ENCODE data around the gene RAB33B.
A peak's percentile ranks its signal among the peaks of the same experiment; 100 is the strongest.

The RAB33B gene

GRCh38 chr4:139453041-139453370 is 915 bp upstream of the RAB33B start:
- TF ChIP-seq, protein P1, sequence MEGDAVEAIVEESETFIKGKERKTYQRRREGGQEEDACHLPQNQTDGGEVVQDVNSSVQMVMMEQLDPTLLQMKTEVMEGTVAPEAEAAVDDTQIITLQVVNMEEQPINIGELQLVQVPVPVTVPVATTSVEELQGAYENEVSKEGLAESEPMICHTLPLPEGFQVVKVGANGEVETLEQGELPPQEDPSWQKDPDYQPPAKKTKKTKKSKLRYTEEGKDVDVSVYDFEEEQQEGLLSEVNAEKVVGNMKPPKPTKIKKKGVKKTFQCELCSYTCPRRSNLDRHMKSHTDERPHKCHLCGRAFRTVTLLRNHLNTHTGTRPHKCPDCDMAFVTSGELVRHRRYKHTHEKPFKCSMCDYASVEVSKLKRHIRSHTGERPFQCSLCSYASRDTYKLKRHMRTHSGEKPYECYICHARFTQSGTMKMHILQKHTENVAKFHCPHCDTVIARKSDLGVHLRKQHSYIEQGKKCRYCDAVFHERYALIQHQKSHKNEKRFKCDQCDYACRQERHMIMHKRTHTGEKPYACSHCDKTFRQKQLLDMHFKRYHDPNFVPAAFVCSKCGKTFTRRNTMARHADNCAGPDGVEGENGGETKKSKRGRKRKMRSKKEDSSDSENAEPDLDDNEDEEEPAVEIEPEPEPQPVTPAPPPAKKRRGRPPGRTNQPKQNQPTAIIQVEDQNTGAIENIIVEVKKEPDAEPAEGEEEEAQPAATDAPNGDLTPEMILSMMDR (conservative IDR thresholded peaks at IDR 0.05; ENCODE audit: low read depth): peak; percentile 57
- DNase-seq (ENCODE audit: low spot score): peak; percentile 68
- H3K27ac ChIP-seq: peak overlapping the region; percentile 99
- CTCF ChIA-PET: interaction anchor here (0.6 to 1.0 kb wide), 4 partner anchors 64 to 488 kb away, joined by 3 to 4 read pairs (median 4); partner anchors contain the start of gene SETD7
- POLR2A ChIA-PET (ENCODE audit: low non-redundant PET): interaction anchor here (0.6 to 1.0 kb wide), 2 partner anchors 32 to 151 kb away, joined by 3 to 4 read pairs; no protein-coding TSS in a partner anchor

- TF ChIP-seq, protein P1 (conservative IDR thresholded peaks at IDR 0.05; ENCODE audit: low read depth): peak; percentile 21
- POLR2A ChIA-PET (ENCODE audit: low non-redundant PET): interaction anchor here (0.6 to 1.0 kb wide), 2 partner anchors 83 to 152 kb away, joined by 3 to 14 read pairs; no protein-coding TSS in a partner anchor
- CTCF ChIA-PET: interaction anchor here (0.6 to 1.0 kb wide), 5 partner anchors 64 to 488 kb away, joined by 3 to 4 read pairs (median 3); partner anchors contain the start of gene SETD7
- H3K27ac ChIP-seq: peak overlapping the region; percentile 99
- DNase-seq (ENCODE audit: low spot score): peak; percentile 92
Measured at GRCh38 chr4:139453371-139454110, 380 bp upstream of the RAB33B start.

- ChIA-PET POLR2A (ENCODE audit: low non-redundant PET) (no interaction called here), CTCF (no interaction called here)
- DNase-seq (ENCODE audit: low spot score): no peak
- TF ChIP-seq, protein P1 (conservative IDR thresholded peaks at IDR 0.05; ENCODE audit: low read depth): no peak
- H3K27ac ChIP-seq: no peak overlapping the region
Measured at GRCh38 chr4:139455126-139455538, 1.2 kb downstream of the RAB33B start.

DNA sequence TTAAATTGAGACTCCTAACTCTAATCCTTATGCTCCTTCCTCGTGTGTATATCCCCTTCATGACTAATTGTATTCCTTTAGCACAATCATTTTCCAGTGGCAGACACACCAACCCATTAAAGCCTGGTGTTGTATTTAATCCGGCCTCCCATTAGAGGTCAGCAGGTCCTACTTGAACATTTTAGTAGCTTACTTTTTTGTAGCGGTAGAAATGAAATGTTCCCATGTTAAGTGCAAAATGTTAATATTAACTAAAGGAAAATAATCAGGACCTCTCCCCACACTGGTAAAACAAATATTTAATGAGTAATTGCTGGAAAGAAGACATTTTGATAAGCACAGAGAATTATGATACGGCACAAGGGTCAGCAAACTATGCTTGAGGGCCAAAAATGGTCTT is 3.4 kb downstream of the RAB33B start:
- TF ChIP-seq, protein P1 (conservative IDR thresholded peaks at IDR 0.05; ENCODE audit: low read depth): no peak

DNA sequence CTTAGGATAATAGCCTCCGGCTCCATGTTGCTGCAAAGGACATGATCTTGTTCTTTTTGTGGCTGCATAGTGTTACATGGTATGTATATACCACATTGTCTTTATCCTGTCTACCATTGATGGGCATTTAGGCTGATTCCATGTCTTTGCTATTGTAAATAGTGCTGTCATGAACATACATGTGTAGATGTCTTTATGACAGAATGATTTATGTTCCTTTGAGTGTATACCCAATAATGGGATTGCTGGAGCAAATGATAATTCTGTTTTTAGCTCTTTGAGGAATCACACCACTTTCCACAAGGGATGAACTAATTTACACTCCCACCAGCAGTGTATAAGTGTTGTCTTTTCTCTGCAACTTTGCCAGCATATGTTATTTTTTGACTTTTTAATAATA is 4.6 kb downstream of the RAB33B start:
- no peak overlapping the region for H3K27ac ChIP-seq
- ChIA-PET POLR2A (ENCODE audit: low non-redundant PET) (no interaction called here), CTCF (no interaction called here)
- TF ChIP-seq, protein P1 (conservative IDR thresholded peaks at IDR 0.05; ENCODE audit: low read depth): no peak
- DNase-seq (ENCODE audit: low spot score): no peak

More for the DNA sequence above, 3.4 kb downstream of the RAB33B start:
- no peak for DNase-seq (ENCODE audit: low spot score)
- no peak overlapping the region for H3K27ac ChIP-seq
- ChIA-PET CTCF (interaction anchor here (0.7 kb wide), 1 partner anchor 40 kb away, joined by 4 read pairs; no protein-coding TSS in a partner anchor), POLR2A (ENCODE audit: low non-redundant PET) (no interaction called here)

GRCh38 chr4:139458999-139459398 is 5.1 kb downstream of the RAB33B start:
- ChIA-PET CTCF (no interaction called here), POLR2A (ENCODE audit: low non-redundant PET) (no interaction called here)
- peak overlapping the region; percentile 61 for H3K27ac ChIP-seq
- DNase-seq (ENCODE audit: low spot score): no peak
- TF ChIP-seq, protein P1 (conservative IDR thresholded peaks at IDR 0.05; ENCODE audit: low read depth): no peak

All from RWPE1 (cell line).